HG03342 (cell line): ENCODE data around the gene BMP8A.
A peak's percentile ranks its signal among the peaks of the same experiment; 100 is the strongest.
"Not testable (repeated sequence)": the region's sequence is repeated elsewhere in the genome, so short reads cannot be mapped to it uniquely, and the experiment has no call there.

ENCODE experiments used
- ATAC-seq: cut with Tn5 transposase; IDR thresholded peaks from one replicate; pipeline ENCODE4 v1.9.1; 2021; ENCODE audit warnings: mild to moderate bottlenecking, moderate library complexity; ENCODE audit not compliant: unreplicated experiment

Gene BMP8A

DNA sequence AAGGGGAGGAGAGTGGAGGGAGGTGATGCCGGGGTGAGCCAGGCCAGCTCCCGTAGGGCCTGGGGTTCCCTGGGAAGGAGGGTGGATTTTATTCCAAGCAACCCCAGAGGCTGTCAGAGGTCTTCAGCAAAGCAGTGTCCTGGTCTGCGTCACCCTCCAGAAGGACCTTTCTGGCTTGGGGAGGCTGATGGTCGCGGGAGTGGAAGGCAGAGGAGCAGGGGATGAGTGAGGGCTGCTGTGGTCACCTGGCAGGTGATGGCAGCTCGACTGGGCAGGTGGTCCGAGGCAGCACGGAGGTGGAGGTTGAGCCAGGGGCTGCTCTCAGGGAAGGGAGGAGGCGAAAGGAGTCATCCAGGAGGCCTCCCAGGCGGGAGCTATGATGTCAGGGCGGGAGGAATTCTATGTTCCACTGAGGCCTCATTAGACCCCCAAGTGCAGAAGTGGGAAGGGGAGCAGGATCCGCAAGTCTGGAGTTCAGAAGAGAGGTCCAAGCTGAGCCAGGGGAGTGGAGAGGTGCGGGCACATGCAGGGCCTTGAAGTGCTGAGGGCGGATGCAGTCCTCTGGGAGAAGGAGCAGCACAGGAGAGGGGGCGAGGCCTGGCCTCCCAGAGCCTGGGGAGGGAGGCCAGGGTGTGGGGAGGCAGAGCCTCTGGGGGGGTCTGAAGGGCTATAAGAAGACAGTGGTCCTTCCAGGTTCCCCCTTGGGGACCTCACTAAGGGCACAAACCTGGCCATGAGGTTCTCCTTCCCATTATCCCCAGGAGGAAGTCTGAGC lies 33.3 kb downstream of the BMP8A start:
- ATAC-seq = no peak

DNA sequence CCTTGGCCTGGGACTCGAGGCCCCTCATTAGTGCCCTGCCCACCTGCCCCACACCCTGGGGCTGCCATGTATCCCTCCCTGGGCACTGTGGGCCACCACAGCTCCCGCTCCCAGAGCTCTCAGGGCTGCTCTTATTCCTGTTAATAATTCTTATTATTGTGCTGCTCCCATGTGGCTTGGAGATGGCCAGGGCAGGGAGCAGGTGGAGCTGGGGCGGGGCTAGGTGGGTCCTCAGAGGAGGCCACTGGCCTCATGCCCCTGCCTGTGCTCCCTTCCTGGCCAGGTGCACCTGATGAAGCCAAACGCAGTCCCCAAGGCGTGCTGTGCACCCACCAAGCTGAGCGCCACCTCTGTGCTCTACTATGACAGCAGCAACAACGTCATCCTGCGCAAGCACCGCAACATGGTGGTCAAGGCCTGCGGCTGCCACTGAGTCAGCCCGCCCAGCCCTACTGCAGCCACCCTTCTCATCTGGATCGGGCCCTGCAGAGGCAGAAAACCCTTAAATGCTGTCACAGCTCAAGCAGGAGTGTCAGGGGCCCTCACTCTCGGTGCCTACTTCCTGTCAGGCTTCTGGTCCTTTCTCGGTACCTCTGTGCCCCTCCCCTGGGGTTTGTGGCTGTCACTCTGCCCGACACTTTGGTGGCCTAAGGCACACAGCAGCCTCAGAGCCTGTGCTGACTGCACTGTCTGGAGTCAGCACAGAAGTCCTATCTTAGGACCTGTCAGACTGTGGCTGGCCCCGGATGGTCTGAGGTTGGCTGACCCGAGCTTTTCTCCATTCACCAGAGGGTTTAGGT lies 34.1 kb downstream of the BMP8A start:
- ATAC-seq = peak; percentile 86

DNA sequence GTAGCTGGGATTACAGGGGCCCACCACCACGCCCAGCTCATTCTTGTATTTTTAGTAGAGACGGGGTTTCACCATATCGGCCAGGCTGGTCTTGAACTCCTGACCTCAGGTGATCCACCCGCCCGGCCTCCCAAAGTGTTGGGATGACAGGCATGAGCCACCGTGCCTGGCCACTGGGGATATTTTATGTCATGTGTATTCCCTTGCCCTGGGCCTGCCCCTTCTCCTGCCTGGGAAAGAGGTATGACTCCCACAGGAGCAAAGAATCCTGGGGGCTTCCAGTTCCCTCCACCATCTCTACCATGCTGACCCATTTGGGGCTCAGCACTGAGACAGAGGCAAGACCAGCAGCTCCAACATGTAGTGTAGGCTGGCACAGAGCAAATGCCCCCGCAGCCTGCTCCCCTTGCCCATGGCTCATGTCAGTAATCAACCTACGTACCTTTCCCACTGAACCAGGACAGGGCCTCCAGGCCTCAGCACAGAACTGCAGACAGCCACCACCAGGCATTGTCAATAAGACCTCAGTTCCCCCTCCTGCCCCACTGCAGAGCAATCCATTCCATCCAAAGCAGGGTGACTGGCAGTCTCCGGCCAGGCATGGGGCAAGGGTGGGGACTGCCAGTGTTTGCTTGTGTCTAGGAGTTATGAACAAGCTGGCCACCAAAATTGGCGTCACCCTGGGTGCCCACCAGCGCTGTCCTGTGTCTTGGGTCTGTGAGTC lies 35.2 kb downstream of the BMP8A start:
- no peak for ATAC-seq

DNA sequence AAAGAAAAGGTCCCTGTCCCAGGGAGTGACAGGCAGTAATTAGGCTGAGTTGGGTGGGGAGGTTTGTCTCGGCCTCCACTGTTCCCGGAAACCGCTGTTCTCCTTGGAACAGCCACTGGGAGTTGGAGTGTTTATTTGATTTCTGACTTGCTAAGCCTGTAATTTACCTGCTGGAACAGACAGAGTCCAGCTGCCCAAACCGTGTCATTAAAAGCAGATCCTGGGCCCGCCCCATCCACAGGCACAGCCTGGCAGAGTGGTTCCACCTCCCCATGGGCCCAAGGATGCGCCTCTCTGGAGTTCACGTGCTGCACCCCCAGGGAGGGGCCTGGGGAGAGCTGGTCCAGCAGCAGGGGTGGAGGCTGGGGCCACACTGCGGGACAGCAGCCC lies 35.7 kb downstream of the BMP8A start:
- ATAC-seq = not testable (repeated sequence)

DNA sequence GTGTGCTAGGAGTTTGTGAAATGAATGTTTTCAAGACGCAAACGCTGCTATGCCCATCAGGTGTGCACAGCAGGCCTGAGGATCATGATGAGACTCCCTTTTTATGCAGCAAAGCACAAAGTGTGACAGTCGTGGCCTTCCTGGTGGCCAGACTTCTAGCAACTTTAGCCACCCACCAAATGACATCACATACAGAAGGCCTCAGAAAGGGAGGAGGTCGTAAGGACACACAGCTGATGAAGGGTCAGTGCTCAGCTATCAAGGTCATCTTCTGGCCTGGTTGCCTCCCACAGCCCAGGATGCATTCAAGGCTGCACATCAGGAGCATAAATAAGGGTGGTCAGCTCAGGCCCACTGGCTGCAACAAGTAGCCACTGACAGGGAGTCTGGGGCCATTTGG lies 36.6 kb downstream of the BMP8A start:
- no peak for ATAC-seq

DNA sequence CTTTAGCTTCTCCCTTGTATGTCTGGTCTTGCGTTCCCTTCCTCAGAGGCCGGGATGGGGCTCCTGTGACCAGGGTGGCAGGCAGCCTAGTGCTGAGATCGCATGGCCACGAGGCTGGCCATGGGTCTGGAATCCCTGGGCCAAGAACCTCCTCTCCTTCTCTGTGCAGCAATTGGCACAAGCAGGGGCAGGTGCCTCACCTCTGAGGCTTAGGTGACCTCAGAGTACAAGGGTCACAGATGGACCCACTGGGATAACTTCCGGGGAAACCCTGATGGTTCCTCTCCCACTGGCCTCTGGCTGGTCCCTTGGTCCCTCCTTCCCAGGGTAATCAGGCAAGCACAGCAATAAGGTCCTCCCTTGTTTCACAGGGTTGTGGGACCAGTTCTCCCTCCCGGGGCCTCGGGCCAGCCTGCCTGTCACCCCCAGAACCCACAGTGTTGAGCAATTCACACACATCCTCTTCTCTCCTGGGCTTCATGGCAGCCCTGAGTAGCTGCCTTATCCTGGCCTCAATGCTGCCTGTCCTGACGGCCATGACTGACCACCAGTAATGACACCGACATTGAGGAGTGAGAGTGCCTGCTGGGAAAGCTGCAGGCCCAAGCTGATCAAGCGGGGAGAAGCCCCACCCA lies 38.6 kb downstream of the BMP8A start:
- ATAC-seq = no peak

DNA sequence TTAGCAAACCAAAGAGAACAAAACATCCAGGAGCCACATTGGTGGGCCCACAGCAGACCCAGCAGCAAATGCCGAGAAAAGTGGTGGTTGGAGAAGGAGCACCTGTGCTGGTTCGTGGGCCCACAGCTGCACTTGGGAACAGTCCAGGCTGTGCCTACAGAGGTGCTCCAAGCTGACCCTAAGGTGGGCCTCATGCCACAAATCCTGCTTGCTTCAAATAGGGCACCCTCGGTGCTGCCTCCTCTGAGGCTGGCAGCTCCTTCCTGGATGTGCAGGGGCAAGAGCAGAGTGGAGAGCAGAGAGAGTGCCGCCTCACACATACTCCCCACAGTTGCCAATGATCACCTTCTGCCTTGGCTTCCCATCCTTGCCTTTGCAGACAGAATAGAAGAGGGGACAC lies 40.1 kb downstream of the BMP8A start:
- ATAC-seq = no peak

DNA sequence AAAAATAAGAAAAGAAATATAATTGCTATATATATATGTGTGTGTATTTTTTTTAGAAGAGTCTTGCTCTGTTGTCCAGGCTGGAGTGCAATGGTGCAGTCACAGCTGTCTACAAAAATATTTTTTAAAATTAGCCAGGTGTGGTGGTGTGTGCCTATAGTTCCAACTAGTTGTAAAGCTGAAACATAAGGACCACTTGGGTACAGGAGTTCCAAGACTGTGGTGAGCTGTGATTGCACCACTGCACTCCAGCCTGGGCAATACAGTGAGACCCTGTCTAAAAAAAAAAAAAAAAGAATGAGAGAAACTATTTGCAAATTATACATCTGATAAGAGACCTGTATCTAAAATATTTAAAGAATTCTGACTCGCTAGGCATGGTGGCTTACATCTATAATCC lies 42.0 kb downstream of the BMP8A start:
- ATAC-seq = no peak

DNA sequence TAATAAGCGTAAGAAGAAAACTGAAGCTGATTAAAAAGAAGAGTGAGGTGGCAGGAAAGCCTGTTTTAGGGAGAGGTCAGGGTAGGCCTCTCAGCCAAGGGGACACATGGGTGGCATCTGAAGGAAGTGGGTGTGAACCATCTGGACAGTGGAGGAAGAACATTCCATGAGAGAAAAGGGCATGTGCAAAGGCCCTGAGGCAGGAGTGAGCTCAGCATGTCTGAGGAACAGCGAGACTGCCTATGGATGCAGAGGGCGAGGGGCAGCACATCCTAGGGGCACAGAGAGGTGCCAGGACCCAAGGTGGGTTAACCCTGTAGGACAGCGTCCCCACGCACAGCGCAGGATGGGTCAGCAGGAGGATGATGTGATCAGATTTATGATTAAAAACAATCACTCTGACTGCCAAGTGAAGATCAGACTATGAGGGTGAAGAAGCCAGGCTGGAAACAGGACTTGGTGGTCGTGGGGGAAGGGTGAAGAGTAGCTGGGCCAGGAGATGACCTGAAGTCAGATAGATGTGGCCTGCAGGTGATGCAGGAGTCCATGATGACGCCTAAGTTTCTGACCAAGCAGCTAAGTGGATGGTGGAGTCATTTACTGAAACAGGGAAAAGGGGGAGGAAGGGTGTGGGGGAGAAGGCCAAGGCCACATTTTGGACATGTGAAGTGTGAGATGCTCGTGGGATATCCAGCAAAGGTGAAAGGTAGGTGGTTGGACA lies 47.3 kb downstream of the BMP8A start:
- ATAC-seq = no peak

DNA sequence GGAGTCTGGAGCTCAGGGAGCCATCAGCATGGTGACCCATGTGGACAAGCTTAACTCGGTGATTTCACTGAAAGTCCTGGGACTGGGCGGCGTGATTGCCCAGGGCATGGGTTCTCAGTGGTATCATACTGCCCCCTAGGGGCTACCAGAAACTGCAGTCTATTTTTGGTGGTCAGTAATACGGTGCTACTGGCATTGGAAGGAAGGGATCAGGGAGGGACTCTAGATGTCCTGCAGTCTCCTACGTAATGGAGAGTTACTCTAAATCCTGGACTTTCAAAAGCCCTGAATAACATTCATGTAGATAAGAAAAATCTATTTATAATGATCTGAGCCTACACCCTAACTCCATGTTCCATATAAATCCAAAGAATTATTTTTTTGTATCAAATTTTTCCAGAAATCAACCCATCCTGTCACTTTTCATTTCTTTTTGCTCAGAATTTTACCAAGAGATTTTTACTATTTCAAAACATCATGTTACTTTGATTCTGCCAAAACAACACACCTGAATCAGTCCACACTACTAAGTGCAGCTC lies 47.9 kb downstream of the BMP8A start:
- ATAC-seq = no peak

DNA sequence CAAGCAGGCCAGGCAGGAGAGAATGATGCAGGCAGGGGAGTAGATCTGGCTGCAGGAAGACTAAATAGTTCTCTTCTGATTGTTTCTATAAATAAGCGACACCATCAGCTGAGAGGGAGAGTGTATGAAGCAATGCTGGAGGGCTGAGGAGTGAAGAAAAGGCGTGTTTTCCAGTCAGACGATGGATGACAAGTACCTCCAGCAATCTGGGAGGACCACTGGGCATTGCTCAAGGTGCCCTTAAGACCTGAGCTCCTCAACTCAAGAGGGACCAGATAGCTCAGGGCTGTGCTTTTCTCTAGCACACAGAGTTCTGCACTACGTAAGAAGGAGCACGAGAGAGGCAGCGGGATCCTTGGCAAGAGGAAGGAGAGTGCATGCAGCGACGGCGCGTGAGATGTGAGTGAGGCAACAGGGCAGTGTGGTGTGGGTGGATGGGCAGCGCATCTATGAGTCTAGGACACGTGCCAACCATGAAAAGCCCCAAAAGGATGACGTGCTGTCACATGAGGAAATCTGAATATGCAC lies 49.1 kb downstream of the BMP8A start:
- ATAC-seq = no peak

DNA sequence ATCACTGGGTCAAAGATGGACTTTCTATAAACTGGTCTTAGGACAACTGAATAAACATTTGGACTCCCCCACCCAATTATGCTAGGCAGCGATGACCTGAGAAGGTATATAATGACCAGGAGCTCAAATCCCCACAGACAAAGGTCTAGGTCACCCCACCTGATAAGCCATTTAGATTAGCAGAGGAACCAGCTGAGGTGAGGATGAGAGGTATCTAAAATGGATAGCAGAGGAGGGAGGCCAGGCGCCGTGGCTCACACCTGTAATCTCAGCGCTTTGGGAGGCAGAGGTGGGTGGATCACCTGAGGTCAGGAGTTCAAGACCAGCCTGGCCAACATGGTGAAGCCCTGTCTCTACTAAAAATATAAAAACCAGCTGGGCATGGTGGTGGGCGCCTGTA lies 51.5 kb downstream of the BMP8A start:
- no peak for ATAC-seq

DNA sequence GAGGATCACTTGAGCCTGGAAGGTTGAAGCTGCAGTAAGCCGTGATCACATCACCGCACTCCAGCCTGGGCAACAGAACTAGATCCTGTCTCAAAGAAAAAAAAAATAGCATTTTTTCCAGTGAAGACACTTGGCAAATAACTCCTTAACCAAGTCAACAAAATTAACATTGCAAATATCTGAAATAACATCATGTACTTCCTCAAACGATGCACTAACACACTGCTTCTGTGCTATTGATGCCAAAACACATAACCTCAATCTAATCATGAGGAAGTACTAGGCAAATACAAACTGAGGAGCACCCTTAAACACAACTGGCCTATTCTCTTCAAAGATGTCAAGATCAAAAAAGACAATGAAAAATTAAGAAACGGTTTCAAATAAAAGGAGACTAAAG lies 52.9 kb downstream of the BMP8A start:
- no peak for ATAC-seq

DNA sequence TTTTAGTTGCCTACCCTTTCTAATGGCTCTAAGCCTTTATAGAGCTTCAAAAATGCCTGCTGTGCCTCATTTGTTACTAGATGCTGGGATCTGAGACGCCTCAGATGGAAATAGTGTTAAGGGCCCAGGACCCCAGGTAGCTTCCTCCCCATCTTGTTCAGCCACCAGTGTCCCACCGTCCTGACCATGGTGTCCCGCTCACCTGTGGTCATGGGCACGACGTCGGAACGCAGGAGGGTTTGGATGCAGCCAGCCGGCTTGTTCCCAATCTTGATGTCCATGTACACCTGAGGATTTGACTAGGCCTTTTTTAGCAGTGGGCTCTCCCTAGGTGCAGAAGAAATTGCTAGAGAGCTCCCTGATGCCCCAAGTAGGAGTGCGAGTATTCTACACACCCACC lies 54.1 kb downstream of the BMP8A start:
- no peak for ATAC-seq

DNA sequence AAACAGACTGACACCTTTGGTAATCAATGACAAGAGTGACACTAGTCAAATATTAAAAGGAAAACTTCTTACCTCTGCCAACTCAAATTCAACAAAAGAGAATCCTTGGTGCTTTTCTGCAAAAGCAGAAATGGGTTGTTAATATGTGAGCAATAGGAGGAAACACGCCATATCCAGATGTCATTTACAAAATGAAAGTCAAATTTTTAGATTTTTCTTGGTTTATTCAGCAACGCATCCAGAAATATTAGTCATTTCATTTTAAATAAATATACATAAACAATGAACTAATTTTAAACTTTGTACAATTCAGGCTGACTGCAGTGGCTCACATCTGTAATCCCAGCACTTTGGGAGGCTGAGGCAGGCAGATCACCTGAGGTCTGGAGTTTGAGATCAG lies 62.8 kb downstream of the BMP8A start:
- ATAC-seq = no peak

DNA sequence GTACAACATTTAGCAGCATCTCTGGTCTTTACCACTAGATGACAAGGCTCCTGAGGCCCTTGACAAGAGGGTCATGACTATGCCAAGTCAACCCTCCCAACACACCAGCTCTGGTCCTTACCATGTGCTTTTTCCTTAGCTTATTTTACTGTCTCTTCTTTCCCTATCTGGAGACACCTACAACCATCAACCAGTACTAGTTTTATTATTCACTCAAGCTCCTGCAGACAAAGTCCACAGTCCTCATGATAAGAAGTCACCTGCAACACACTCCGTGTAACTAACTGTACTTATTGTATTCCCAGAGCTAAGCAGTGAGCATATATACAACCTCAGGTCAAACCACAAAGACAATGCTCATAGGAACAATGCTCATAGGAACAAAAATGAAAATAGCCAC lies 69.8 kb downstream of the BMP8A start:
- ATAC-seq = no peak

DNA sequence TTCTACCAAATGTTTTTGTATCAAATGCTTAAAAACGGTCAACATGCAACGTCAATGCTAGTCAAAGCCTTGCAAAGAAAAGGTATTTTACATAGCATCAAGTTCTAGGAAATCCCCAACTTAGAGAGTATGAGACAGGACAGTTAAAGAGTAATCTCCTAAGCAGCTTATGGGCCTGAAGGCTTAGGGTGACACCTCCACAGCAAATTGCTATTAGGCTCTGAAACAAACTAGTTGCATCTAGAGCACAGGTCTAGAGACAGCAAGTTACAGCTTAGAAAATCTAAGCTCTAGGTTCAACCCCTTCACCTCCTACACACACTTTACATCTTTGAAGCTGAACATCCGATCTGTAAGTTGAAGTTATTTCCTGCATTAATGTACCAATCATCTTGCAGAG lies 71.5 kb downstream of the BMP8A start:
- ATAC-seq = no peak

DNA sequence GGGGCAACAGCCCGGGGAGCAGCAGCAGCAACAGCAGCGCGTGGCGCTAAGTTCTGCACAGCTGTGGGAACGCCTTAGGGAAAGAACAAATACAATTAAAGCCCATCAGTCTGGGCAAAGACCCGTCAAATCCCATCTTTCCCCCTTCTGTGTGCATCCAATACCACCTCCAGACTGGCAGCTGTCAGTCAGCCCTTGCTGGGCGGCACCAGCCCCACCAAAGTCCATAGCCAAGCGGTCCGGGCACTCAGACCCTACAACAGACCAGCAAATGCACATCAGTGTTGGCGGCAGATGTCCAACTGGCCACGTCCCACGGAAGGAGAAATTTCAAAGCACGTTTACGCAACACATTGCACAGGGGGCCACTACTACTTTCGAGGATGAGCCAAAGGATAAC lies 72.2 kb downstream of the BMP8A start:
- no peak for ATAC-seq

DNA sequence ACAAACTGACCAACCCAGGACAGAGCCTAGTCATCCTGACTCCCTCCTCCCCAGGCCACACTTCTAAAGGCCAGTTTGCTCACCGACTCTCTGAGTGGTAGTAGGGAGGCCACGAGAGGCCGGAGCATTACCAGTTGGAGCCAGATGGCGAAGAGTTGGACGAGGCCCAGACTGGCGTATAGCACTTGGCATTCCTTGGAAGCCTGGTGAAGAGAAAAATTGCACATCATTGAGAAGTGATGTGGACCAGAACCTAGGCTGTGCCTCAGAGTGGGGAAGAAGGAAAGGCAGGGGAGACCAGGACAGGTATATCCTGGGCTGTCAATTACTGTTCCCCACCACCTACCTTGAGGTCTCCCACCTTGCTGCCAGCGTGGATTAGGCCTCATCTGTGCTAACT lies 72.9 kb downstream of the BMP8A start:
- no peak for ATAC-seq

DNA sequence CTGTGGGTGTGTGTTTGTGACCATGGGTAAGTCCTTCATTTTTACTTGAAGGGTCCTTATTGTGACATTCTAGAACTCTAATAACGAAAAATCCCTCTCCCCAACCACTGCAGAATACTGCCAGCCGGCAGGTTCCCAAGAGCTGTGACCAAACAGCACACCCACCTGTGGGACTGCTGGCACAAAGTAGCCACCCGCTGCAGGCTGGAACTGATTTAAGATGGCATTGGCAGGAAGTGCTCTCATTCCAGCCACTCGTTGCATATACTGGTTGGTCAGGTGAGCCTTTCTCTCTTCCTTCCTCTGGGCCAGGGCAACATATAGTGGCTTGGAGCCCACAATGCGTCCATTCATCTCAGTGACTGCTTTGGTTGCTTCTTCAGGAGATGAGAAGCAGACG lies 73.5 kb downstream of the BMP8A start:
- ATAC-seq = no peak
